Astrocyte (in vitro differentiated cells and primary cell): Measurements from ENCODE around the gene RBM20. TPM values are rescaled to one million over a fixed set of nuclear protein-coding genes. Genes with fewer than 3 reads are reported as not detected.

Source experiments
- DNase-seq: peaks from one replicate; pipeline ENCODE4 v3.0.0-alpha.2; 2010; ENCODE audit warnings: low read depth
- FAIRE-seq: peaks from 2 replicates; lab custom pipeline; 2011; peaks lifted over from hg19 to GRCh38; lab: Jason Lieb, UNC
- H2AFZ ChIP-seq: 2 replicates; pipeline ENCODE4 v1.6.0; 2012; ENCODE audit warnings: low read depth, low read length, inconsistent platforms
- H3K27ac ChIP-seq: 2 replicates; pipeline ENCODE4 v1.5.1; 2011; ENCODE audit warnings: low read depth, low read length, inconsistent platforms
- H3K27me3 ChIP-seq: 2 replicates; pipeline ENCODE4 v1.6.0; 2011; ENCODE audit warnings: low read length, inconsistent platforms; ENCODE audit not compliant: insufficient read depth
- H3K36me3 ChIP-seq: 2 replicates; pipeline ENCODE4 v1.5.1; 2011; ENCODE audit warnings: low read length, inconsistent platforms; ENCODE audit not compliant: insufficient read depth
- H3K4me1 ChIP-seq: 2 replicates; pipeline ENCODE4 v1.5.1; 2011; ENCODE audit warnings: low read length, inconsistent platforms; ENCODE audit not compliant: insufficient read depth
- H3K4me2 ChIP-seq: 2 replicates; pipeline ENCODE4 v1.6.0; 2012; ENCODE audit warnings: low read length, inconsistent platforms
- H3K4me3 ChIP-seq: 2 replicates; pipeline ENCODE4 v1.5.1; 2011; ENCODE audit warnings: low read depth, mild to moderate bottlenecking, low read length, inconsistent platforms; ENCODE audit not compliant: insufficient read depth
- H3K79me2 ChIP-seq: 2 replicates; pipeline ENCODE4 v1.6.0; 2012; ENCODE audit warnings: mild to moderate bottlenecking, low read length, inconsistent platforms; ENCODE audit not compliant: insufficient read depth
- H3K9ac ChIP-seq: 2 replicates; pipeline ENCODE4 v1.6.0; 2012; ENCODE audit warnings: mild to moderate bottlenecking, low read length, inconsistent platforms
- H3K9me3 ChIP-seq: 2 replicates; pipeline ENCODE4 v1.5.1; 2012; ENCODE audit warnings: low read depth, mild to moderate bottlenecking, low read length, inconsistent platforms; ENCODE audit not compliant: insufficient read depth
- H4K20me1 ChIP-seq: 2 replicates; pipeline ENCODE4 v1.6.0; 2012; ENCODE audit warnings: low read length, inconsistent platforms; ENCODE audit not compliant: insufficient read depth
- H3K27ac Mint-ChIP-seq: one replicate; pipeline ENCODE4 v1.8.0; 2021; ENCODE audit warnings: mild to moderate bottlenecking, mixed read lengths; ENCODE audit not compliant: unreplicated experiment
- H3K27me3 Mint-ChIP-seq: one replicate; pipeline ENCODE4 v1.8.0; 2021; ENCODE audit warnings: low read depth, mixed read lengths; ENCODE audit not compliant: unreplicated experiment
- H3K36me3 Mint-ChIP-seq: one replicate; pipeline ENCODE4 v1.8.0; 2021; ENCODE audit warnings: low read depth, mixed read lengths; ENCODE audit not compliant: unreplicated experiment
- H3K4me1 Mint-ChIP-seq: one replicate; pipeline ENCODE4 v1.8.0; 2021; ENCODE audit warnings: low read depth, mixed read lengths; ENCODE audit not compliant: unreplicated experiment
- H3K4me3 Mint-ChIP-seq: one replicate; pipeline ENCODE4 v1.8.0; 2021; ENCODE audit warnings: mild to moderate bottlenecking, moderate library complexity, mixed read lengths; ENCODE audit not compliant: unreplicated experiment
- H3K9me3 Mint-ChIP-seq: one replicate; pipeline ENCODE4 v1.8.0; 2021; ENCODE audit warnings: mild to moderate bottlenecking, mixed read lengths; ENCODE audit not compliant: unreplicated experiment
- EZH2 ChIP-seq: IDR thresholded peaks from 2 replicates; pipeline ENCODE4 v1.6.1; 2012; ENCODE audit warnings: mild to moderate bottlenecking, low read length, inconsistent platforms; ENCODE audit not compliant: insufficient read depth
- total RNA-seq: library from RNA; stranded (reverse); gene quantifications from 2 replicates; pipeline ENCODE4 v1.2.1, GENCODE V29; 2021
- TF ChIP-seq, protein P1 (sequence below): IDR thresholded peaks from 2 replicates; pipeline ENCODE4 v1.5.1; 2011; ENCODE audit warnings: low read depth, mild to moderate bottlenecking, inconsistent platforms, low read length, moderate library complexity; ENCODE audit not compliant: insufficient read depth

RBM20 gene
- total RNA-seq, 1 donor from 2014 or later = 1.5 TPM

GRCh38 chr10:110810625-110811024 lies 166.5 kb downstream of the RBM20 start:
- no peaks in the 10 kb centered on the region for H3K9me3 ChIP-seq
- H3K9ac ChIP-seq = no peak overlapping the region
- no peaks in the 10 kb centered on the region for H3K4me1 Mint-ChIP-seq
- H3K27me3 Mint-ChIP-seq = peaks cover 13% of the 10 kb centered on the region
- no peaks in the 10 kb centered on the region for H3K4me1 ChIP-seq
- H3K4me3 ChIP-seq = no peak overlapping the region
- no peak overlapping the region for H3K27ac ChIP-seq
- H3K36me3 Mint-ChIP-seq = no peaks in the 10 kb centered on the region
- H3K9me3 Mint-ChIP-seq = peaks cover 3% of the 10 kb centered on the region
- TF ChIP-seq, protein P1, sequence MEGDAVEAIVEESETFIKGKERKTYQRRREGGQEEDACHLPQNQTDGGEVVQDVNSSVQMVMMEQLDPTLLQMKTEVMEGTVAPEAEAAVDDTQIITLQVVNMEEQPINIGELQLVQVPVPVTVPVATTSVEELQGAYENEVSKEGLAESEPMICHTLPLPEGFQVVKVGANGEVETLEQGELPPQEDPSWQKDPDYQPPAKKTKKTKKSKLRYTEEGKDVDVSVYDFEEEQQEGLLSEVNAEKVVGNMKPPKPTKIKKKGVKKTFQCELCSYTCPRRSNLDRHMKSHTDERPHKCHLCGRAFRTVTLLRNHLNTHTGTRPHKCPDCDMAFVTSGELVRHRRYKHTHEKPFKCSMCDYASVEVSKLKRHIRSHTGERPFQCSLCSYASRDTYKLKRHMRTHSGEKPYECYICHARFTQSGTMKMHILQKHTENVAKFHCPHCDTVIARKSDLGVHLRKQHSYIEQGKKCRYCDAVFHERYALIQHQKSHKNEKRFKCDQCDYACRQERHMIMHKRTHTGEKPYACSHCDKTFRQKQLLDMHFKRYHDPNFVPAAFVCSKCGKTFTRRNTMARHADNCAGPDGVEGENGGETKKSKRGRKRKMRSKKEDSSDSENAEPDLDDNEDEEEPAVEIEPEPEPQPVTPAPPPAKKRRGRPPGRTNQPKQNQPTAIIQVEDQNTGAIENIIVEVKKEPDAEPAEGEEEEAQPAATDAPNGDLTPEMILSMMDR = no peak
- TF ChIP-seq EZH2 = no peak
- DNase-seq (no peak), FAIRE-seq (no peak)
- no peaks in the 10 kb centered on the region for H3K36me3 ChIP-seq
- H3K4me3 Mint-ChIP-seq = no peak overlapping the region
- no peaks in the 10 kb centered on the region for H3K79me2 ChIP-seq
- H3K4me2 ChIP-seq = no peak overlapping the region
- no peak overlapping the region for H2AFZ ChIP-seq
- H3K27me3 ChIP-seq = no peaks in the 10 kb centered on the region
- H4K20me1 ChIP-seq = no peaks in the 10 kb centered on the region
- H3K27ac Mint-ChIP-seq = no peak overlapping the region

- H3K36me3 ChIP-seq = no peaks in the 10 kb centered on the region
- H3K79me2 ChIP-seq = no peaks in the 10 kb centered on the region
- Mint-ChIP-seq H3K27ac (no peak overlapping the region), H3K27me3 (peaks cover 18% of the 10 kb centered on the region), H3K36me3 (no peaks in the 10 kb centered on the region), H3K4me3 (no peak overlapping the region), H3K9me3 (peaks cover 3% of the 10 kb centered on the region), H3K4me1 (no peaks in the 10 kb centered on the region)
- H3K4me1 ChIP-seq = no peaks in the 10 kb centered on the region
- H3K4me3 ChIP-seq = no peak overlapping the region
- peak overlapping the region; percentile 36 for H3K4me2 ChIP-seq
- H3K27me3 ChIP-seq = no peaks in the 10 kb centered on the region
- FAIRE-seq (no peak), DNase-seq (no peak)
- no peaks in the 10 kb centered on the region for H4K20me1 ChIP-seq
- TF ChIP-seq, protein P1 = no peak
- TF ChIP-seq EZH2 = no peak
- H3K27ac ChIP-seq = no peak overlapping the region
- H3K9me3 ChIP-seq = no peaks in the 10 kb centered on the region
- H3K9ac ChIP-seq = no peak overlapping the region
- no peak overlapping the region for H2AFZ ChIP-seq
Observed at GRCh38 chr10:110811791-110812581, 167.8 kb downstream of the RBM20 start.

- Mint-ChIP-seq H3K4me3 (no peak overlapping the region), H3K4me1 (no peaks in the 10 kb centered on the region), H3K9me3 (peaks cover 3% of the 10 kb centered on the region), H3K36me3 (no peaks in the 10 kb centered on the region), H3K27me3 (peaks cover 21% of the 10 kb centered on the region), H3K27ac (no peak overlapping the region)
- no peaks in the 10 kb centered on the region for H3K4me1 ChIP-seq
- H3K36me3 ChIP-seq = no peaks in the 10 kb centered on the region
- peak overlapping the region; percentile 36 for H3K4me2 ChIP-seq
- no peak overlapping the region for H3K4me3 ChIP-seq
- no peak for TF ChIP-seq EZH2
- TF ChIP-seq, protein P1 = no peak
- no peak overlapping the region for H3K9ac ChIP-seq
- H3K27me3 ChIP-seq = no peaks in the 10 kb centered on the region
- H3K79me2 ChIP-seq = no peaks in the 10 kb centered on the region
- no peaks in the 10 kb centered on the region for H4K20me1 ChIP-seq
- no peak overlapping the region for H2AFZ ChIP-seq
- no peak for DNase-seq
- no peaks in the 10 kb centered on the region for H3K9me3 ChIP-seq
- H3K27ac ChIP-seq = no peak overlapping the region
- no peak for FAIRE-seq
Observed at GRCh38 chr10:110812583-110812982, 168.4 kb downstream of the RBM20 start.
